ENCODE results near the gene DHX57. TPM values are rescaled to one million over a fixed set of nuclear protein-coding genes. Genes with fewer than 3 reads are reported as not detected.
"Not testable (repeated sequence)": the region's sequence is repeated elsewhere in the genome, so short reads cannot be mapped to it uniquely, and the experiment has no call there.

The DHX57 gene
- total RNA-seq, 4 donors from 2014 or later, result 5.3 to 31.2 (median 18.6) TPM

DNA sequence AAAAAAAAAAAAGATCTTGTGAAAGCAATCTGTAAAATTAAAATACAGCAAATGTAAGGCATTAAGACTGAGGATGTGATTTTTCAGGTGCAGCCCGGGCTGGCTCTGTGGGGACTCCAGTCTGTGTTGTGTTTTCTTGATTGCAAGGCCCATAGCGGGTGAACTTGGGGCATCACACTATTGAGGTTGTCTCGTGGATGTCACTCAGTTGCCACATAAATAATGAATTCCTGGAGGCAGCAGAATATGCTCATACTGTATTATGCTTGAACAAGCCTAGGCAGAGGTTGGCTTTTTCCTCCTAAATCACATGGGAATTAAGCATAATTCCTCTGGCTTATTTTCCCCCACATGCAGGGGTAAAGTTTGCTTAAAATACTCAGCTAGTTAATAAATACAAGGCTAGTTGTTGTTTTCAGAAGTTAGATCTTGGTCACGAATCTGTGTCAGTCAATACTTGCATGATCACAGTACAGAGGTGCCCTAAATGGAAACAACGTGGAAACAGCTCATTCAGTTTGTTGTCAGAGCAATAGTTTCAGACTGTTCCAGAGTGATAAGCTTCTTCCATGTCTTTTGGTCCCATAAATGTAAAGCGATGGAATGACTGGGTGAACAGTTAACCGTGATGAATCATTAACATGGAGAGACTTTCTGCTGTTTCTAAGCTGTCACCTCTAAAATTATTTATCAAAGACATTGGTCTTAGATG lies 81.3 kb downstream of the DHX57 start:
- Histone ChIP-seq H3K27me3 (no peaks in the 10 kb centered on the region), H3K4me1 (no peaks in the 10 kb centered on the region), H3K4me3 (no peak overlapping the region), H3K9me3 (no peaks in the 10 kb centered on the region), H3K36me3 (no peaks in the 10 kb centered on the region), H3K27ac (no peak overlapping the region)
- TF ChIP-seq POLR2A (IDR thresholded peaks at IDR 0.05), result no peak
- TF ChIP-seq, protein P1, sequence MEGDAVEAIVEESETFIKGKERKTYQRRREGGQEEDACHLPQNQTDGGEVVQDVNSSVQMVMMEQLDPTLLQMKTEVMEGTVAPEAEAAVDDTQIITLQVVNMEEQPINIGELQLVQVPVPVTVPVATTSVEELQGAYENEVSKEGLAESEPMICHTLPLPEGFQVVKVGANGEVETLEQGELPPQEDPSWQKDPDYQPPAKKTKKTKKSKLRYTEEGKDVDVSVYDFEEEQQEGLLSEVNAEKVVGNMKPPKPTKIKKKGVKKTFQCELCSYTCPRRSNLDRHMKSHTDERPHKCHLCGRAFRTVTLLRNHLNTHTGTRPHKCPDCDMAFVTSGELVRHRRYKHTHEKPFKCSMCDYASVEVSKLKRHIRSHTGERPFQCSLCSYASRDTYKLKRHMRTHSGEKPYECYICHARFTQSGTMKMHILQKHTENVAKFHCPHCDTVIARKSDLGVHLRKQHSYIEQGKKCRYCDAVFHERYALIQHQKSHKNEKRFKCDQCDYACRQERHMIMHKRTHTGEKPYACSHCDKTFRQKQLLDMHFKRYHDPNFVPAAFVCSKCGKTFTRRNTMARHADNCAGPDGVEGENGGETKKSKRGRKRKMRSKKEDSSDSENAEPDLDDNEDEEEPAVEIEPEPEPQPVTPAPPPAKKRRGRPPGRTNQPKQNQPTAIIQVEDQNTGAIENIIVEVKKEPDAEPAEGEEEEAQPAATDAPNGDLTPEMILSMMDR (IDR thresholded peaks at IDR 0.05), result no peak
- intact Hi-C loops (cut with DNase I; ENCODE audit: low total_unique reads), result no loop called here
- no peak for DNase-seq

DNA sequence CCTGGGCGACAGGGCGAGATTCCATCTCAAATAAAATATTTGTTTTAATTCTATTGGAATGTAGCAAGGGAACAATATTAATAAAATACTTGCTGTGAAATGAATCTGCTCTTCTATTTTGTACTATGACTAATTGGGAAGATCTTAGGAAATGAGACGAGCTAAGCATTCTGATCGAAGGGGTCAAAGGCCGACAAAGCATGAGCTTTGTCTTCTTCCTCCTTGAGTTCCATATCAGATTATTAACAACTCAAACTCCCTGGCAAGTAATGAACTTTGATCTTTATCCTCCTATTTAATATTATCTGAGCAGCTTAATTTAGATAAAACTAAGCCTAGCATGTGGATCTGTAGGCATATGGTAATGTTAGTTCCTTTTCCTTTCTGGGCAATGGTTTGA lies 82.2 kb downstream of the DHX57 start:
- intact Hi-C loops (cut with DNase I; ENCODE audit: low total_unique reads), result no loop called here
- no peak for TF ChIP-seq POLR2A (IDR thresholded peaks at IDR 0.05)
- TF ChIP-seq, protein P1 (IDR thresholded peaks at IDR 0.05), result no peak
- Histone ChIP-seq H3K4me3 (no peak overlapping the region), H3K9me3 (no peaks in the 10 kb centered on the region), H3K36me3 (no peaks in the 10 kb centered on the region), H3K27ac (no peak overlapping the region), H3K27me3 (no peaks in the 10 kb centered on the region), H3K4me1 (no peaks in the 10 kb centered on the region)
- no peak for DNase-seq

DNA sequence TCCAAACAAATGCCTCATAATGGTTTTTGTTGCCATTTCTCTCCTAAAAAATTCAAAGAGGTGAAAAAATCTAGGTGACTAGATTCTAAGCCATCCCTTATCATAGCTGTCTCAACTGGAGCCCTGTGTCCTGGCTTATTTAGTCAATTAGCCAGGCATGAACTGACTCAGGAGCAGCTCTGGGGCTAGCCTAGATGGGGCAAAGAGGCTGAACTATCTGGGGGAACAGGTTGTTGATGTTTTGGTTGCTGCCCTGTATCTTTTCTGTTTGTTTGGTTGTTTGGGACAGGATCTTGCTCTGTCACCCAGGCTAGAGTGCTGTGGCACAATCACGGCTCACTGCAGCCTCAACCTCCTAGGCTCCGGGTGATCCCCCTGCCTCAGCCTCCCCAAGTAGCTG lies 83.0 kb downstream of the DHX57 start:
- no peaks in the 10 kb centered on the region for H3K4me1 ChIP-seq
- intact Hi-C loops (cut with DNase I; ENCODE audit: low total_unique reads), result no loop called here
- H3K9me3 ChIP-seq, result no peaks in the 10 kb centered on the region
- no peak for TF ChIP-seq POLR2A (IDR thresholded peaks at IDR 0.05)
- TF ChIP-seq, protein P1 (IDR thresholded peaks at IDR 0.05), result no peak
- H3K4me3 ChIP-seq, result no peak overlapping the region
- H3K27ac ChIP-seq, result no peak overlapping the region
- H3K27me3 ChIP-seq, result no peaks in the 10 kb centered on the region
- no peaks in the 10 kb centered on the region for H3K36me3 ChIP-seq
- no peak for DNase-seq

DNA sequence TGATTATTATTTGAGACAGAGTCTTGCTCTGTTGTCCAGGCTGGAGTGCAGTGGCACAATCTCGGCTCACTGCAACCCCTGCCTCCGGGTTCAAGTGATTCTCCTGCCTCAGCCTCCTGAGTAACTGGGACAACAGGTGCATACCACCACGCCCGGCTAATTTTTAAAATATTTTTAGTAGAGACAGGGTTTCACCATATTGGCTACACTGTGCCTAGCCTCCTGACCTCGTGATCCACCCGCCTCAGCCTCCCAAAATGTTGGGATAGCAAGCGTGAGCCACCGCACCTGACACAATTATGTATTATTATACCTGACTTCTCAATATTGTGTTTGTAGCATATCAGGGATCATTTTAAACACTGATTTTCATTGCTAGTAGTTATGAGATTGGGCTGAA lies 83.4 kb downstream of the DHX57 start:
- DNase-seq; H3K27me3 ChIP-seq; intact Hi-C loops (cut with DNase I; ENCODE audit: low total_unique reads): not testable (repeated sequence)

DNA sequence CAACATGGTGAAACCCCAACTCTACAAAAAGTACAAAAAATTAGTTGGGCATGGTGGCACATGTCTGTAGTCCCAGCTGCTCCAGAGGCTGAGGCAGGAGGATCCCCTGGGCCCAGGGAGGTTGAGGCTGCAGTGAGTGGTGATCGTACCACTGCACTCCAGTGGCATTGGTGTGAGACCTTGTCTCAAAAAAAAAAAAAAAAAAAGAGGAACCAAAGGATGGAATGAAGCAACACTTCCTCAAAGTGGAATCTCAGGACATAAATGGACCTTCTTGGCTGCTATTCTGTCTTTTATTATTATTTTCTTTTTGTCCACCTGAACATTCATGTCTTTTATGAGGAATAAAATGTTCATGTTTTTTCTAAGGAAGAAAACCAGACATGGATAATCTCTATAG lies 84.0 kb downstream of the DHX57 start:
- no peak overlapping the region for H3K27ac ChIP-seq
- intact Hi-C loops (cut with DNase I; ENCODE audit: low total_unique reads), result no loop called here
- no peak for DNase-seq
- H3K4me3 ChIP-seq, result no peak overlapping the region
- no peak for TF ChIP-seq POLR2A (IDR thresholded peaks at IDR 0.05)
- TF ChIP-seq, protein P1 (IDR thresholded peaks at IDR 0.05), result no peak
- no peaks in the 10 kb centered on the region for H3K4me1 ChIP-seq
- no peaks in the 10 kb centered on the region for H3K9me3 ChIP-seq
- no peaks in the 10 kb centered on the region for H3K27me3 ChIP-seq
- H3K36me3 ChIP-seq, result no peaks in the 10 kb centered on the region

More for the DNA sequence above, 83.4 kb downstream of the DHX57 start:
- not testable (repeated sequence) for H3K4me1 ChIP-seq, H3K4me3 ChIP-seq, H3K36me3 ChIP-seq, H3K27ac ChIP-seq, H3K9me3 ChIP-seq

DNA sequence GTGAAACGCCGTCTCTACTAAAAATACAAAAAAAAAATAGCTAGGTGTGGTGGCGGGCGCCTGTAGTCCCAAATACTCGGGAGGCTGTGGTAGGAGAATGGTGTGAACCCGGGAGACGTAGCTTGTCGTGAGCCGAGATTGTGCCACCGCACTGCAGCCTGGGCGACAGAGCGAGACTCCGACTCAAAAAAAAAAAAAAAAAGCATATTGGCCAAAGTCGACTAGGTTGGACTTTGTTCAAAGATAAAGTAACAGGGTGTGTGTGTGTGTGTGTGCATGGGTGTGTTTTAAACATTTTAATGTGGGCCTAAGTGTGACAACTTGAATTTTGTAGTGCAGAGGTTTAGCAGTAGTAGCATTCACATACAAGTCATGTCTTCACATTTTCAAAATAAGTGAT lies 86.0 kb downstream of the DHX57 start:
- TF ChIP-seq POLR2A (IDR thresholded peaks at IDR 0.05), result no peak
- TF ChIP-seq, protein P1 (IDR thresholded peaks at IDR 0.05), result no peak
- Histone ChIP-seq H3K4me3 (no peak overlapping the region), H3K27me3 (no peaks in the 10 kb centered on the region), H3K4me1 (no peaks in the 10 kb centered on the region), H3K36me3 (no peaks in the 10 kb centered on the region), H3K27ac (no peak overlapping the region), H3K9me3 (no peaks in the 10 kb centered on the region)
- no peak for DNase-seq
- intact Hi-C loops (cut with DNase I; ENCODE audit: low total_unique reads), result no loop called here
